Heart left ventricle (tissue), 16 donors: ENCODE measurements around the gene NTRK3. TPM values are rescaled to one million over a fixed set of nuclear protein-coding genes. Genes with fewer than 3 reads are reported as not detected.

Source experiments
- ATAC-seq, 4 donors: fragments of 200-7000 bp; cut with Tn5 transposase; one replicate each; pipeline ENCODE4 v1.9.1; 2020 to 2022; ENCODE audit warnings: moderate library complexity in 4 of 4, mild to moderate bottlenecking in 3 of 4, moderate number of reproducible peaks in 1 of 4
- DNase-seq, 5 donors: peaks; one replicate each; pipeline ENCODE4 v3.0.0-alpha.2; 2020
- H3K27ac ChIP-seq, 12 donors: fragments of 200-600 bp; sonication (generic) in 4 of 12; one replicate each; pipeline versions ENCODE4 v1.5.0 to v1.8.0; 2016 to 2022; ENCODE audit warnings: mild to moderate bottlenecking in 2 of 12
- H3K27me3 ChIP-seq, 9 donors: fragments of 200-600 bp; sonication (generic) in 2 of 9; one replicate each; pipeline versions ENCODE4 v1.5.1 to v1.8.0; 2016 to 2022; ENCODE audit warnings: mild to moderate bottlenecking in 3 of 9
- H3K36me3 ChIP-seq, 9 donors: fragments of 200-600 bp; sonication (generic) in 2 of 9; one replicate each; pipeline versions ENCODE4 v1.5.0 to v1.8.0; 2018 to 2022; ENCODE audit warnings: mild to moderate bottlenecking in 2 of 9
- H3K4me1 ChIP-seq, 12 donors: fragments of 200-600 bp; sonication (generic) in 4 of 12; one replicate each; pipeline versions ENCODE4 v1.5.0 to v1.8.0; 2016 to 2022; ENCODE audit warnings: mild to moderate bottlenecking in 3 of 12
- H3K4me3 ChIP-seq, 12 donors: fragments of 200-600 bp; sonication (generic) in 4 of 12; one replicate each; pipeline versions ENCODE4 v1.5.0 to v1.8.0; 2017 to 2022; ENCODE audit warnings: mild to moderate bottlenecking in 9 of 12, moderate library complexity in 4 of 12
- H3K9me3 ChIP-seq, 12 donors: fragments of 200-600 bp; sonication (generic) in 4 of 12; one replicate each; pipeline versions ENCODE4 v1.5.0 to v1.8.0; 2016 to 2022; ENCODE audit warnings: mild to moderate bottlenecking in 1 of 12
- CTCF ChIP-seq, 12 donors: fragments of 200-600 bp; sonication (generic) in 4 of 12; IDR thresholded peaks; one replicate each; pipeline versions ENCODE4 v1.5.0 to v1.8.0; 2018 to 2022; ENCODE audit warnings: antibody characterized with exemption in 12 of 12, mild to moderate bottlenecking in 5 of 12
- POLR2A ChIP-seq, 2 donors: fragments of 450-650 bp; IDR thresholded peaks; one replicate each; pipeline ENCODE4 v1.6.1; 2017; ENCODE audit warnings: antibody characterized with exemption in 2 of 2, mild to moderate bottlenecking in 2 of 2, moderate library complexity in 2 of 2
- WGBS, 4 donors: extraction: QIAGEN DNeasy Blood & Tissue Kit in 2 of 4; methylation state at CpG; one replicate each; pipeline versions ENCODE4 v1.1.5 to v1.1.7; 2013 to 2018; 5-methylcytosine and 5-hydroxymethylcytosine counted together
- intact Hi-C, 10 donors: fragments of 100-400 bp; cut with DNase I; formaldehyde crosslinking; loops; one replicate each; pipeline versions ENCODE4 v1.11.1 to v1.14.2; 2022
- polyA plus RNA-seq, 2 donors: library from polyadenylated mRNA; stranded (reverse); fragments of 200-250 nt; gene quantifications; one replicate each; pipeline ENCODE4 v1.2.3, GENCODE V29; 2013
- total RNA-seq, 9 donors: library from RNA; depleted of rRNA in 2 of 9; stranded (reverse); fragments of >200 nt in 2 of 9; fragmentation: NEBNext Ultra II Directional in 3 of 9; extraction: Animal tissue kit (Norgen Biotek cat#: 25700) in 3 of 9; gene quantifications; one replicate each; pipeline versions ENCODE4 v1.1.0 to v1.2.4, GENCODE V29; 2016 to 2023
- donor health status: ischemic (EF 13 %, LVEDD 7.1; RV severe dilation, severe dysfunction).
- donor health status: healthy with polysubstance abuse.
- donor health status: DM: no; HTN: yes; CAD: no.
- donor health status: DM: no; HTN: no; CAD: no.
- donor health status: ischemic (EF 25% LVEDD 6.9; RV normal size, moderate dysfunction).
- donor health status: ischemic (EF 25% LVEDD 5.7; RV mildly dilated, moderate dysfunction).
- donor health status: healthy.
- donor health status: DM: yes; HTN: yes; CAD: no.
- donor health status: ischemic (EF 35%, LVEDD 5.7; RV mildly dilated, moderate dysfunction).
- donor health status: nonischemic (EF 11% LVEDD 7.7; RV severe dilation, severe dysfunction).
- donor health status: DM: yes; HTN: yes; CAD: no.
- donor health status: PGD.
- donor health status: ischemic (EF 29% LVEDD 5.4; RV normal size, mild dysfunction).
- donor health status: nonischemic (EF 23%, LVEDD 6.1; RV moderate dilation, normal function).

The NTRK3 gene
- total and polyA plus RNA-seq, 11 donors, result 0.53 to 6.8 (median 2.0) TPM

GRCh38 chr15:88090481-88091011, 166.0 kb downstream of the NTRK3 start:
- Histone ChIP-seq H3K4me3 (no peak overlapping the region), H3K4me1 (peaks cover 0 to 16% (median 0%) of the 10 kb centered on the region in 12 donors), H3K27ac (no peak overlapping the region), H3K9me3 (peaks cover 0 to 7% (median 0%) of the 10 kb centered on the region in 12 donors), H3K27me3 (peaks cover 0 to 3% (median 0%) of the 10 kb centered on the region in 9 donors), H3K36me3 (no peaks in the 10 kb centered on the region)
- WGBS, 4 donors, result 24 to 35% (median 30%) methylated on average over 4 to 6 of the region's 6 CpGs
- DNase-seq (peak in 2 of 5 donors; percentile 17 to 28), ATAC-seq (peak in 1 of 4 donors; percentile 37)
- intact Hi-C loops, result no loop called here
- no peak for TF ChIP-seq POLR2A (IDR thresholded peaks at IDR 0.05)
- no peak for TF ChIP-seq CTCF (IDR thresholded peaks at IDR 0.05)

- TF ChIP-seq POLR2A (IDR thresholded peaks at IDR 0.05) (no peak), CTCF (IDR thresholded peaks at IDR 0.05) (no peak)
- intact Hi-C loops, result no loop called here
- Histone ChIP-seq H3K27ac (no peak overlapping the region), H3K9me3 (peaks cover 0 to 7% (median 0%) of the 10 kb centered on the region in 12 donors), H3K4me1 (peaks cover 0 to 17% (median 0%) of the 10 kb centered on the region in 12 donors), H3K36me3 (no peaks in the 10 kb centered on the region), H3K27me3 (peaks cover 0 to 3% (median 0%) of the 10 kb centered on the region in 9 donors), H3K4me3 (no peak overlapping the region)
- DNase-seq (no peak), ATAC-seq (no peak)
- 57 to 61% (median 60%) methylated on average over 4 of the region's 4 CpGs for WGBS, 4 donors
Measured at GRCh38 chr15:88089731-88090130, 166.8 kb downstream of the NTRK3 start.

GRCh38 chr15:88089024-88089620, 167.4 kb downstream of the NTRK3 start:
- Histone ChIP-seq H3K9me3 (peaks cover 0 to 7% (median 0%) of the 10 kb centered on the region in 12 donors), H3K4me3 (no peak overlapping the region), H3K36me3 (no peaks in the 10 kb centered on the region), H3K27me3 (peaks cover 0 to 3% (median 0%) of the 10 kb centered on the region in 9 donors), H3K4me1 (peaks cover 0 to 23% (median 0%) of the 10 kb centered on the region in 12 donors), H3K27ac (no peak overlapping the region)
- intact Hi-C loops, result no loop called here
- no peak for ATAC-seq
- TF ChIP-seq CTCF (IDR thresholded peaks at IDR 0.05) (no peak), POLR2A (IDR thresholded peaks at IDR 0.05) (no peak)
- DNase-seq, result no peak
- WGBS, 4 donors, result 48 to 57% (median 53%) methylated on average over 6 of the region's 6 CpGs

GRCh38 chr15:88083811-88084760, 172.5 kb downstream of the NTRK3 start:
- DNase-seq (no peak), ATAC-seq (no peak)
- WGBS, 4 donors, result 35 to 53% (median 43%) methylated on average over 9 of the region's 9 CpGs
- H3K4me1 ChIP-seq, result peaks cover 0 to 11% (median 0%) of the 10 kb centered on the region in 12 donors
- H3K4me3 ChIP-seq, result no peak overlapping the region
- intact Hi-C loops, result no loop called here
- H3K9me3 ChIP-seq, result no peaks in the 10 kb centered on the region
- H3K27ac ChIP-seq, result peak overlapping the region in 2 of 12 donors; percentile 10 to 24
- TF ChIP-seq POLR2A (IDR thresholded peaks at IDR 0.05) (no peak), CTCF (IDR thresholded peaks at IDR 0.05) (no peak)
- no peaks in the 10 kb centered on the region for H3K36me3 ChIP-seq
- H3K27me3 ChIP-seq, result peaks cover 0 to 3% (median 0%) of the 10 kb centered on the region in 9 donors
